BLaER1 (cell line): ENCODE measurements around the gene UGP2.

Source experiments
- H3K27ac ChIP-seq: shearing (Covaris generic); formaldehyde crosslinking; 2 replicates; pipeline ENCODE4 v1.8.1; 2022
- H3K27me3 ChIP-seq: shearing (Covaris generic); formaldehyde crosslinking; 2 replicates; pipeline ENCODE4 v1.8.1; 2022
- H3K36me3 ChIP-seq: shearing (Covaris generic); formaldehyde crosslinking; 2 replicates; pipeline ENCODE4 v1.8.1; 2022
- H3K4me1 ChIP-seq: shearing (Covaris generic); formaldehyde crosslinking; 2 replicates; pipeline ENCODE4 v1.8.1; 2022
- H3K4me2 ChIP-seq: shearing (Covaris generic); formaldehyde crosslinking; 2 replicates; pipeline ENCODE4 v1.8.1; 2022
- H3K4me3 ChIP-seq: shearing (Covaris generic); formaldehyde crosslinking; 2 replicates; pipeline ENCODE4 v1.8.1; 2022
- H3K9ac ChIP-seq: shearing (Covaris generic); formaldehyde crosslinking; 2 replicates; pipeline ENCODE4 v1.8.1; 2022
- H3K9me3 ChIP-seq: shearing (Covaris generic); formaldehyde crosslinking; 2 replicates; pipeline ENCODE4 v1.8.1; 2022
- H4K20me1 ChIP-seq: shearing (Covaris generic); formaldehyde crosslinking; 2 replicates; pipeline ENCODE4 v1.8.1; 2022
- Cebpa-rat ChIP-seq: shearing (Covaris generic); IDR thresholded peaks from 2 replicates; pipeline ENCODE4 v1.8.1; 2022

The UGP2 gene

GRCh38 chr2:63888490-63889402 lies 47.0 kb downstream of the UGP2 start:
- Histone ChIP-seq H3K36me3 (peaks cover 94% of the 10 kb centered on the region), H3K27ac (no peak overlapping the region)
- no peak for TF ChIP-seq Cebpa-rat

DNA sequence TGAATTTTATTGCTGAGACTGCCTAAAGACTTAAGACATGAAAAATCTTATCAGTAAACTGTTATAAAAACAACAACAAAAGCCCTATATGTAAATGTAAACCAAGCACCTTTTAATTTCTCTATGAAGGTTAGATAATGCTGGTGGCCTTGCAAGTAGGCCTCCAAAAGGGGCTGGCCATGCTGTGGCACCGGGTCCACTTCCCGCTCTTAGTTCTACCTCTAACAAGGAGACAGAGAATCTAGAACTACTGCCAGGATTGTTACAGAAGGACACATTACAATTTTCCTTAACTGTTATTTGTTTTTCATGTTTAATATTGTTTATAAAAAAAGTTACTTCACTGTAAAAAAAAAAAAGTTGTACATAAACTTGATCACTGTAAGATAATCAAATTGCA lies 49.0 kb downstream of the UGP2 start:
- peaks cover 11% of the 10 kb centered on the region; the same call in 1 of the 2 replicates for H4K20me1 ChIP-seq
- no peaks in the 10 kb centered on the region for H3K9me3 ChIP-seq
- H3K9ac ChIP-seq, result no peak overlapping the region
- no peak overlapping the region for H3K4me2 ChIP-seq
- TF ChIP-seq Cebpa-rat, result no peak
- peaks cover 92% of the 10 kb centered on the region for H3K36me3 ChIP-seq
- H3K27me3 ChIP-seq, result no peaks in the 10 kb centered on the region
- H3K4me3 ChIP-seq, result no peak overlapping the region
- H3K4me1 ChIP-seq, result no peaks in the 10 kb centered on the region
- no peak overlapping the region for H3K27ac ChIP-seq

More at GRCh38 chr2:63888490-63889402, 47.0 kb downstream of the UGP2 start:
- H3K4me3 ChIP-seq, result no peak overlapping the region
- no peak overlapping the region for H3K9ac ChIP-seq
- H3K9me3 ChIP-seq, result no peaks in the 10 kb centered on the region
- H4K20me1 ChIP-seq, result peaks cover 11% of the 10 kb centered on the region; the same call in 1 of the 2 replicates
- no peaks in the 10 kb centered on the region for H3K27me3 ChIP-seq
- H3K4me1 ChIP-seq, result no peaks in the 10 kb centered on the region
- H3K4me2 ChIP-seq, result no peak overlapping the region

DNA sequence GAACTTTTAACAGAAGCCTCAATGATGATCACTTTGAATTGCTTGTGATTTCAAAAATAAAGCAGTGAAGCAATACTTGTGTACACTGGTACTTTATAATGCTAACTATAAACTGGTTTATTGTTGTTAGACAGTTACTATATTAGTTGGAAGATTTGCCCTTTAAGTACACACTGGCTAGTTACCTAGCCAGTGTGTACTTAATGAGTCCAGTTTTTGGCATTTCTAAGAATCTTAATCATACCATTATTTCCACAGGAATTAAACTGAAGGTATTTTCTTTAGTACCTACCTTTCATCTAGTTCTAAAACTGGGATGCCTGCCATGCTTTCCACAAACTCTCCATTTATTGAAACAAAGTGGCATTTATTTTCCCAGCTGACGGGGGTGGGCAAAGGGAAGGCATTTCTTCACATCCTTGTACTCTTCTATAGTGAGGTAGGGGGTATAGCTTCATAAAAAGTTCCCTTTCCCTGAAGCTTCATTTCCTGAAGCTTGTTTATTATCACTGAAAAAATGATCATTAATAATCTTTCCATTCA lies 49.9 kb downstream of the UGP2 start:
- H3K4me3 ChIP-seq, result no peak overlapping the region
- no peaks in the 10 kb centered on the region for H3K4me1 ChIP-seq
- no peak overlapping the region for H3K4me2 ChIP-seq
- peaks cover 92% of the 10 kb centered on the region for H3K36me3 ChIP-seq
- peaks cover 11% of the 10 kb centered on the region; the same call in 1 of the 2 replicates for H4K20me1 ChIP-seq
- no peaks in the 10 kb centered on the region for H3K9me3 ChIP-seq
- no peaks in the 10 kb centered on the region for H3K27me3 ChIP-seq
- no peak for TF ChIP-seq Cebpa-rat
- H3K9ac ChIP-seq, result no peak overlapping the region
- H3K27ac ChIP-seq, result no peak overlapping the region

DNA sequence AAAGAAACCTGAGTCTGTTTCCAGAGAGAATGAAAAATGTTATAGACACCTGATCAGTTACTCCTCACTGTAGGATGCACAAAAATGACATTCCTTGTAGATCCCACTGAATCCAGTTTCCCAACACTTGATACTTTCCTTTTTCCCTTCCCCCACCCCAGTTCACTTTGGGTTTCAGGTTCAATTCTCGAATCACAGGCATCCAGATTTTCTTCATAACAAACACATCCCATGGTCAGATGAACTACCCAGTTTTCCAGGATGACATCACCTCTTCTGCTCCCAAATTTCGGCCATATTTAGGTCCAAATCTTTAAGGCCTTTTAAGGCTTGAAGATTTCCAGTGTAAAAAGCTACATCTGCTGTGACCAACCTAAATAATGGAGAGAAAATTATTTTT lies 51.5 kb downstream of the UGP2 start:
- Histone ChIP-seq H3K36me3 (peaks cover 84% of the 10 kb centered on the region), H3K4me3 (no peak overlapping the region)

DNA sequence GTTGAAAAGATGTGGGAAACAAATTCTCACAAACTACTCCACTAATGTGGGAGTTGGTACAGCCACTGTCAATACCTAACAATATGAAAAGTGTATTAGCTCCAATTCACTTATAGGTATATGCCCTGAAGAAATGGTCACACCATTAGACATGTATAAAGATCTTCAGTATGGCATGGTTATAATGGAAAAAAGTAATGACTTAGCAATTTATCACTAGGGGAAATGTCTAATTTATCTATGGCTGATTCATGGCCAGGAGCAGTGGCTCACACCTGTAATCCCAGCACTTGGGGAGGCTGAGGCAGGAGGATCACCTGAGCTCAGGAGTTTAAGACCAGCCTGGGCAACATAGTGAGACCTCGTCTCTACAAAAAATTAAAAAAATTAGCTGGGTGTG lies 52.5 kb downstream of the UGP2 start:
- 0 out of 2 replicates have a peak, but pooled peaks cover 4% of the 10 kb centered on the region for H4K20me1 ChIP-seq
- H3K4me1 ChIP-seq, result no peaks in the 10 kb centered on the region
- H3K9ac ChIP-seq, result no peak overlapping the region
- TF ChIP-seq Cebpa-rat, result no peak
- H3K27me3 ChIP-seq, result no peaks in the 10 kb centered on the region
- no peaks in the 10 kb centered on the region for H3K9me3 ChIP-seq
- H3K27ac ChIP-seq, result no peak overlapping the region
- H3K36me3 ChIP-seq, result peaks cover 84% of the 10 kb centered on the region
- H3K4me2 ChIP-seq, result no peak overlapping the region
- no peak overlapping the region for H3K4me3 ChIP-seq

More for the DNA sequence above, 51.5 kb downstream of the UGP2 start:
- no peak overlapping the region for H3K27ac ChIP-seq
- no peak overlapping the region for H3K4me2 ChIP-seq
- H4K20me1 ChIP-seq, result peaks cover 11% of the 10 kb centered on the region; the same call in 1 of the 2 replicates
- H3K9ac ChIP-seq, result no peak overlapping the region
- no peaks in the 10 kb centered on the region for H3K4me1 ChIP-seq
- no peaks in the 10 kb centered on the region for H3K27me3 ChIP-seq
- no peak for TF ChIP-seq Cebpa-rat
- no peaks in the 10 kb centered on the region for H3K9me3 ChIP-seq

- Histone ChIP-seq H3K27ac (no peak overlapping the region), H4K20me1 (no peaks in the 10 kb centered on the region), H3K9me3 (peaks cover 17% of the 10 kb centered on the region), H3K4me1 (no peaks in the 10 kb centered on the region), H3K27me3 (no peaks in the 10 kb centered on the region), H3K36me3 (peaks cover 79% of the 10 kb centered on the region), H3K4me2 (no peak overlapping the region), H3K9ac (no peak overlapping the region), H3K4me3 (no peak overlapping the region)
- TF ChIP-seq Cebpa-rat, result no peak
These were observed 57.1 kb downstream of the UGP2 start for GRCh38 chr2:63898839-63899238.

GRCh38 chr2:63899639-63900038 lies 57.9 kb downstream of the UGP2 start:
- no peak overlapping the region for H3K4me3 ChIP-seq
- peaks cover 17% of the 10 kb centered on the region for H3K9me3 ChIP-seq
- H3K36me3 ChIP-seq, result peaks cover 75% of the 10 kb centered on the region
- no peaks in the 10 kb centered on the region for H4K20me1 ChIP-seq
- no peak for TF ChIP-seq Cebpa-rat
- H3K27me3 ChIP-seq, result no peaks in the 10 kb centered on the region
- H3K4me2 ChIP-seq, result no peak overlapping the region
- no peak overlapping the region for H3K27ac ChIP-seq
- no peak overlapping the region for H3K9ac ChIP-seq
- H3K4me1 ChIP-seq, result no peaks in the 10 kb centered on the region

GRCh38 chr2:63902149-63902548 lies 60.5 kb downstream of the UGP2 start:
- H3K36me3 ChIP-seq, result peaks cover 69% of the 10 kb centered on the region
- H3K9ac ChIP-seq, result no peak overlapping the region
- H3K4me3 ChIP-seq, result no peak overlapping the region
- no peak overlapping the region for H3K4me2 ChIP-seq
- peaks cover 17% of the 10 kb centered on the region for H3K9me3 ChIP-seq
- no peaks in the 10 kb centered on the region for H3K4me1 ChIP-seq
- H3K27ac ChIP-seq, result no peak overlapping the region
- no peak for TF ChIP-seq Cebpa-rat
- H4K20me1 ChIP-seq, result no peaks in the 10 kb centered on the region
- no peaks in the 10 kb centered on the region for H3K27me3 ChIP-seq

DNA sequence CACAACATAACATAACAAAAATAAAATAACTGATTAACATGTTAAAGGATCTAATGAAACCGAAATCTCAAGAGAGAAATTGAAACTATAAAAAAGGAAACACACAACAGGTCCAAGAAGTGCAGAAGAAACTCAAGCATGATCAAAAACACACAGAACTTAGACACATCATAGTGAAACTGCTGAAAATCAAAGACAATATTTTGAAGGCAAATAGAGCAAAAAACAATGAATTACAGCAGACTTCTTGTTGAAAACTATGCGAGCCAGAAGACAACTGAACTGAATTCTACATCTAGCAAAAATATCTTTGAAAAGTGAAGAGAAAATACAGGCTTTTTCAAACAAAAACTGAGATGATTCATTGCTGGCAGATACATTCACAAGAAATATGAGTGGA lies 61.3 kb downstream of the UGP2 start:
- Histone ChIP-seq H3K27ac (no peak overlapping the region), H3K4me3 (no peak overlapping the region), H3K9ac (no peak overlapping the region), H4K20me1 (no peaks in the 10 kb centered on the region), H3K4me1 (no peaks in the 10 kb centered on the region), H3K27me3 (no peaks in the 10 kb centered on the region), H3K36me3 (peaks cover 67% of the 10 kb centered on the region), H3K9me3 (peaks cover 17% of the 10 kb centered on the region), H3K4me2 (no peak overlapping the region)
- no peak for TF ChIP-seq Cebpa-rat

GRCh38 chr2:63914311-63914710 lies 72.6 kb downstream of the UGP2 start:
- no peaks in the 10 kb centered on the region for H3K4me1 ChIP-seq
- no peak overlapping the region for H3K4me3 ChIP-seq
- no peak overlapping the region for H3K27ac ChIP-seq
- TF ChIP-seq Cebpa-rat, result no peak
- H3K9me3 ChIP-seq, result no peaks in the 10 kb centered on the region
- H4K20me1 ChIP-seq, result no peaks in the 10 kb centered on the region
- peaks cover 65% of the 10 kb centered on the region for H3K36me3 ChIP-seq
- H3K27me3 ChIP-seq, result no peaks in the 10 kb centered on the region
- no peak overlapping the region for H3K4me2 ChIP-seq
- no peak overlapping the region for H3K9ac ChIP-seq
